Loucy (cell line): Measurements from ENCODE around the gene COL12A1.

Source experiments
- H2AFZ ChIP-seq: fragments of 200-600 bp; sonication (generic); 2 replicates; pipeline ENCODE4 v1.6.0; 2016; ENCODE audit warnings: antibody characterized with exemption, mild to moderate bottlenecking, low read length, moderate library complexity
- H3F3A ChIP-seq: fragments of 200-600 bp; 2 replicates; pipeline ENCODE4 v1.6.0; 2016; ENCODE audit warnings: antibody characterized with exemption, low read depth, mild to moderate bottlenecking
- H3K27me3 ChIP-seq: fragments of 200-600 bp; sonication (generic); 2 replicates; pipeline ENCODE4 v1.6.1; 2014; ENCODE audit warnings: low read length, mild to moderate bottlenecking; ENCODE audit not compliant: insufficient read depth, poor library complexity, severe bottlenecking
- H3K36me3 ChIP-seq: fragments of 200-600 bp; sonication (generic); 2 replicates; pipeline ENCODE4 v1.6.1; 2016; ENCODE audit warnings: low read length; ENCODE audit not compliant: insufficient read depth
- H3K4me1 ChIP-seq: fragments of 200-600 bp; sonication (generic); 2 replicates; pipeline ENCODE4 v1.5.1; 2014; ENCODE audit warnings: low read length, mild to moderate bottlenecking; ENCODE audit not compliant: insufficient read depth, poor library complexity, severe bottlenecking
- H3K4me2 ChIP-seq: fragments of 200-600 bp; sonication (generic); 2 replicates; pipeline ENCODE4 v1.6.0; 2014; ENCODE audit warnings: antibody characterized with exemption, low read length, low read depth, mild to moderate bottlenecking; ENCODE audit not compliant: poor library complexity, severe bottlenecking
- H3K4me3 ChIP-seq: fragments of 200-600 bp; sonication (generic); 2 replicates; pipeline ENCODE4 v1.5.1; 2014; ENCODE audit warnings: low read length, mild to moderate bottlenecking, mixed read lengths; ENCODE audit not compliant: poor library complexity, severe bottlenecking
- H3K79me2 ChIP-seq: fragments of 200-600 bp; sonication (generic); 2 replicates; pipeline ENCODE4 v1.6.1; 2014; ENCODE audit warnings: low read length; ENCODE audit not compliant: insufficient read depth
- H3K9ac ChIP-seq: fragments of 200-600 bp; sonication (generic); 2 replicates; pipeline ENCODE4 v1.6.0; 2014; ENCODE audit warnings: mild to moderate bottlenecking, low read depth, low read length, moderate library complexity; ENCODE audit not compliant: poor library complexity, severe bottlenecking
- H3K9me2 ChIP-seq: fragments of 200-600 bp; sonication (generic); replicated peaks from 2 replicates; pipeline ENCODE4 v1.6.1; 2016; ENCODE audit warnings: low read depth, low read length, mixed read lengths
- H3K9me3 ChIP-seq: fragments of 200-600 bp; sonication (generic); 2 replicates; pipeline ENCODE4 v1.6.1; 2014; ENCODE audit warnings: mild to moderate bottlenecking, antibody characterized with exemption, low read length, low read depth; ENCODE audit not compliant: insufficient read depth
- H4K20me1 ChIP-seq: fragments of 200-600 bp; sonication (generic); 2 replicates; pipeline ENCODE4 v1.6.0; 2014; ENCODE audit warnings: antibody characterized with exemption, low read length, mild to moderate bottlenecking; ENCODE audit not compliant: insufficient read depth, poor library complexity, severe bottlenecking
- EZH2phosphoT487 ChIP-seq: fragments of 200-600 bp; IDR thresholded peaks from 2 replicates; pipeline ENCODE4 v1.6.1; 2018; ENCODE audit warnings: antibody characterized with exemption, mild to moderate bottlenecking, moderate library complexity, borderline replicate concordance
- TF ChIP-seq, protein P1 (sequence below): fragments of 200-600 bp; sonication (generic); conservative IDR thresholded peaks from 2 replicates; pipeline ENCODE4 v1.5.1; 2014; ENCODE audit warnings: mild to moderate bottlenecking, antibody characterized with exemption, low read length

Gene COL12A1

DNA sequence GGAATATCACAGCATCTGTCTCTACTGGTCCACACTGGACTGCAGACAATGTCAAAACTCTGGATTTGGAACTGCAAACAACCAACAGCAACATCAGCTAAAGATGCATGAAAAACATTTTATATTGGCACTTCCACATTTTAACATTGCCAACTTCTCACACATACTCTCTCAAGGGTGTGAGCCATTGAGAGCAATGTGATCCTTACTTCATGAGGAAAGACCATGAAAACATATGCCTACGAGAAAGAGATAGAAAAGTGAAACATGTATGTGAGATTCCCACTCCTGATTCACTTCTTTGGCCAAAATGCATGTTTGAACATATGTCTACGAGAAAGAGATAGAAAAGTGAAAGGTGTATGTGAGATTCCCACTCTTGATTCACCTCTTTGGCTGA lies 99.4 kb downstream of the COL12A1 start:
- H3K9ac ChIP-seq, result no peak overlapping the region
- no peak overlapping the region for H3K4me3 ChIP-seq
- H3K4me2 ChIP-seq, result no peak overlapping the region
- no peaks in the 10 kb centered on the region for H4K20me1 ChIP-seq
- H3K27me3 ChIP-seq, result no peaks in the 10 kb centered on the region
- no peaks in the 10 kb centered on the region for H3K79me2 ChIP-seq
- TF ChIP-seq, protein P1, sequence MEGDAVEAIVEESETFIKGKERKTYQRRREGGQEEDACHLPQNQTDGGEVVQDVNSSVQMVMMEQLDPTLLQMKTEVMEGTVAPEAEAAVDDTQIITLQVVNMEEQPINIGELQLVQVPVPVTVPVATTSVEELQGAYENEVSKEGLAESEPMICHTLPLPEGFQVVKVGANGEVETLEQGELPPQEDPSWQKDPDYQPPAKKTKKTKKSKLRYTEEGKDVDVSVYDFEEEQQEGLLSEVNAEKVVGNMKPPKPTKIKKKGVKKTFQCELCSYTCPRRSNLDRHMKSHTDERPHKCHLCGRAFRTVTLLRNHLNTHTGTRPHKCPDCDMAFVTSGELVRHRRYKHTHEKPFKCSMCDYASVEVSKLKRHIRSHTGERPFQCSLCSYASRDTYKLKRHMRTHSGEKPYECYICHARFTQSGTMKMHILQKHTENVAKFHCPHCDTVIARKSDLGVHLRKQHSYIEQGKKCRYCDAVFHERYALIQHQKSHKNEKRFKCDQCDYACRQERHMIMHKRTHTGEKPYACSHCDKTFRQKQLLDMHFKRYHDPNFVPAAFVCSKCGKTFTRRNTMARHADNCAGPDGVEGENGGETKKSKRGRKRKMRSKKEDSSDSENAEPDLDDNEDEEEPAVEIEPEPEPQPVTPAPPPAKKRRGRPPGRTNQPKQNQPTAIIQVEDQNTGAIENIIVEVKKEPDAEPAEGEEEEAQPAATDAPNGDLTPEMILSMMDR, result no peak
- TF ChIP-seq EZH2phosphoT487, result no peak
- H3K4me1 ChIP-seq, result no peaks in the 10 kb centered on the region
- no peak overlapping the region for H2AFZ ChIP-seq
- H3K9me3 ChIP-seq, result no peaks in the 10 kb centered on the region
- H3F3A ChIP-seq, result no peaks in the 10 kb centered on the region
- H3K9me2 ChIP-seq, result 0 out of 2 replicates have a peak, but pooled peaks cover 2% of the 10 kb centered on the region
- no peaks in the 10 kb centered on the region for H3K36me3 ChIP-seq

DNA sequence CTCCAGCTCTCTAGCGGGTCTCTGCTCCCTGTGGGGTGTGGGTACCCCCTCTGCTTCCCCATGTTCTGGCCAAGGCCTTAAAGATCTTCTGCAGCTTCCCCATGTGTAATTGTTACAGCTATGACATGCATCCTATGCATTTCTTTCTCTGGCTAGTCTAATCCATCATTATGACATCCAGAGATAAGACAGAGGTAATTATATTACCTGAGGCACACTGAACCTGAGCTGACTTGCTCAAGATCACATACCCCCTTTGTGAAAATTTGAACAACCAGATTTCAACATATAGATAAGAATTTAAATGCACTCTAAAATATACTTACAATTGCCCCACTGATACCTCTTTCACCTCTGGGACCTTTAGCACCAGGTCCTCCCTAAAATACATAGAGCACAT lies 102.4 kb downstream of the COL12A1 start:
- Histone ChIP-seq H3K27me3 (no peaks in the 10 kb centered on the region), H3K4me3 (no peak overlapping the region), H3K4me2 (no peak overlapping the region), H3K9me2 (no peaks in the 10 kb centered on the region), H3K79me2 (no peaks in the 10 kb centered on the region), H3K36me3 (no peaks in the 10 kb centered on the region), H4K20me1 (no peaks in the 10 kb centered on the region), H3K9ac (no peak overlapping the region), H3F3A (no peaks in the 10 kb centered on the region), H3K4me1 (no peaks in the 10 kb centered on the region), H3K9me3 (no peaks in the 10 kb centered on the region), H2AFZ (no peak overlapping the region)
- TF ChIP-seq EZH2phosphoT487, result no peak
- TF ChIP-seq, protein P1, result no peak

DNA sequence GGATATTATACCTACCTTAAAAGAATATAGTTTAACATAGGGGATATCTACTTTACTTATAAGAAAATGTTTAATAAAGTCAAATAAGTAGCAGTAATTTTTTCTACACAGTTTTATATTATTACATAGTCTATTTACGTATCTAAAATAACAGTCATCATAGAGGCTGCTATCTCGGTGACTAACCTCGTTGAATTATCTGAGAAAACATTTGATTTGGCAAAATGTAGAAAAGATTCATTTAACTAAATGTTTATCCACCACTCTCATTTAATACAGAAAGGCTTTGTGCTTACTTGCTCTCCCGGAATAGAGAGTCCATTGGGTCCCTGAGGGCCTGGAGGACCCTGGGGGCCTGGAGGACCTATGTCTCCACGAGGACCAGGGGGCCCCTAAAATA lies 103.6 kb downstream of the COL12A1 start:
- Histone ChIP-seq H3K4me3 (no peak overlapping the region), H3K79me2 (no peaks in the 10 kb centered on the region), H3K9ac (no peak overlapping the region), H3K9me2 (no peaks in the 10 kb centered on the region), H2AFZ (no peak overlapping the region), H4K20me1 (no peaks in the 10 kb centered on the region), H3K27me3 (no peaks in the 10 kb centered on the region), H3K4me2 (no peak overlapping the region), H3F3A (no peaks in the 10 kb centered on the region), H3K4me1 (no peaks in the 10 kb centered on the region), H3K9me3 (no peaks in the 10 kb centered on the region), H3K36me3 (no peaks in the 10 kb centered on the region)
- no peak for TF ChIP-seq EZH2phosphoT487
- TF ChIP-seq, protein P1, result no peak
